Measurements from ENCODE around the gene TBX2. TPM values are rescaled to one million over a fixed set of nuclear protein-coding genes. Genes with fewer than 3 reads are reported as not detected.
"Not testable (repeated sequence)": the region's sequence is repeated elsewhere in the genome, so short reads cannot be mapped to it uniquely, and the experiment has no call there.

TBX2 gene
- total RNA-seq, 4 donors from 2014 or later: 2.2 to 3.1 (median 2.8) TPM

- no peak overlapping the region for H3K27ac ChIP-seq
- TF ChIP-seq EP300 (IDR thresholded peaks at IDR 0.05): no peak
- TF ChIP-seq CTCF (IDR thresholded peaks at IDR 0.05): no peak
- TF ChIP-seq POLR2AphosphoS5 (IDR thresholded peaks at IDR 0.05): no peak
- no peak for TF ChIP-seq POLR2A (IDR thresholded peaks at IDR 0.05)
- H3K4me3 ChIP-seq: no peak overlapping the region
- 85% methylated on average over 2 of the region's 2 CpGs for WGBS
- DNase-seq (ENCODE audit: low spot score in 2 of 2): no peak
- no peaks in the 10 kb centered on the region for H3K9me3 ChIP-seq
- H3K36me3 ChIP-seq: no peaks in the 10 kb centered on the region
- peaks cover 60% of the 10 kb centered on the region for H3K27me3 ChIP-seq
- peaks cover 14% of the 10 kb centered on the region for H3K4me1 ChIP-seq
These were observed 48.4 kb downstream of the TBX2 start for GRCh38 chr17:61448042-61448441.

DNA sequence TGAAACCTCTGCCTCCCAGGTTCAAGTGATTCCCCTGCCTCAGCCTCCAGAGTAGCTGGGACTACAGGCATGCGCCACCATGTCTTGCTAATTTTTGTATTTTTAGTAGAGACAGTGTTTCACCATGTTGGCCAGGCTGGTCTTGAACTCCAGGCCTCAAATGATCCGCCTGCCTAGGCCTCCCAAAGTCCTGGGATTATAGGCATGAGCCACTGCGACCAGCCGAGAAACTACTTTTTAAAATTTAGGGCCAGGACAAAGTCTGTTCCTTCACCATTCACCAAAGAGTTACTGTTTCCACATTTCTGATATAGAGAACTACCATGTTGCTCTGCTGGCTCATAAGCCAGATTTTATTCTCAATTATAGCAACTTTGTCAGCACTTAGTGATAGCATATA is 49.5 kb downstream of the TBX2 start:
- Histone ChIP-seq H3K4me1 (peaks cover 15% of the 10 kb centered on the region), H3K27me3 (peaks cover 59% of the 10 kb centered on the region)
- H3K27ac ChIP-seq; H3K9me3 ChIP-seq; H3K4me3 ChIP-seq; DNase-seq (ENCODE audit: low spot score in 2 of 2); H3K36me3 ChIP-seq: not testable (repeated sequence)
- WGBS: 91% methylated on average over 4 of the region's 4 CpGs

- peaks cover 21% of the 10 kb centered on the region for H3K4me1 ChIP-seq
- TF ChIP-seq EP300 (IDR thresholded peaks at IDR 0.05) (no peak), POLR2A (IDR thresholded peaks at IDR 0.05) (no peak), CTCF (IDR thresholded peaks at IDR 0.05) (no peak), POLR2AphosphoS5 (IDR thresholded peaks at IDR 0.05) (no peak)
- no peaks in the 10 kb centered on the region for H3K9me3 ChIP-seq
- WGBS: 93% methylated on average over 9 of the region's 9 CpGs
- no peak for DNase-seq (ENCODE audit: low spot score in 2 of 2)
- peaks cover 59% of the 10 kb centered on the region for H3K27me3 ChIP-seq
- no peak overlapping the region for H3K27ac ChIP-seq
- no peak overlapping the region for H3K4me3 ChIP-seq
- no peaks in the 10 kb centered on the region for H3K36me3 ChIP-seq
These were observed 50.3 kb downstream of the TBX2 start for GRCh38 chr17:61449707-61450640.

- Histone ChIP-seq H3K36me3 (no peaks in the 10 kb centered on the region), H3K4me3 (peak overlapping the region; percentile 43), H3K4me1 (peaks cover 21% of the 10 kb centered on the region), H3K9me3 (no peaks in the 10 kb centered on the region), H3K27me3 (peaks cover 62% of the 10 kb centered on the region), H3K27ac (no peak overlapping the region)
- peak in 1 of 2 donors; percentile 34 for DNase-seq (ENCODE audit: low spot score in 2 of 2)
- TF ChIP-seq POLR2AphosphoS5 (IDR thresholded peaks at IDR 0.05): no peak
- TF ChIP-seq CTCF (IDR thresholded peaks at IDR 0.05): no peak
- TF ChIP-seq POLR2A (IDR thresholded peaks at IDR 0.05): no peak
- TF ChIP-seq EP300 (IDR thresholded peaks at IDR 0.05): no peak
- WGBS: 85% methylated on average over 19 of the region's 19 CpGs
These were observed 51.2 kb downstream of the TBX2 start for GRCh38 chr17:61450641-61451537.

DNA sequence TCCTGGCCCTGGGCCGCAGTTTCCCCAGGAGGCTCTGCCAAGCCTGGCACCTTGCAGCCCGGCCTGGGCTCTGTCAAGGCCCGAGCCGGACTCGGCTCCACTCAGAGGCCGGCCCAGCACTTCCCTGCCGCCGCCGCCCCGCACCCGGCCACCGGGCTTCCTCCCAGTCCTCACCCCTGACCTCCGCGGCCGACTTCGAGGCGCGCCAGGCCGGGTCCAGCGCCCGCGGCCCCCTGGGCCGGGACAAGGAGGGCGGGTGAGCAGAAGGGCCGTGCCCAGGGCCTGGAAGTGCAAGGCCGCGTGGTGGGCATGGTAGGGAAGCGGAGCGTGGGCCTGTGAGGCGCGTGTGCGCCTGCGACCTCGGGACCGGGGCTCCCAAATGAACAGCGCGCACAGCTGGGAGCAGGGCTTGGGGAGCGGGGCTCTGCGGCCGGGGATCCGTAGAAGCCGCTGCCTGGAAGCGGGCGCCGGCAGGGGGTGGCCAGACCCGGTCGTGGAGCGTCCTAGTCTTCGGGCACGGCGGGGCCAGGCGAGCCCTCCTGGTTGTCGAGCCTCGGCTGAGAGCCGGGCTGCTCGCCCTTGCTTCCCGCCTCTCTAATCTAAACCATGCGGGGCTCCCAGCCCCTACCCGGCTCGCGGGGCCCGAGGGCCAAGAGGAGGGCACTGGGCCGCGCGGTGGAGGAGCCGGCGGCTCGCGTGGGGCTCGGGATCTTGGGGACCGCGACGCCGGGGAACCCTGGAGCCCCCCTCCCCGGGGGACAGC is 52.1 kb downstream of the TBX2 start:
- peaks cover 21% of the 10 kb centered on the region for H3K4me1 ChIP-seq
- 16% methylated on average over 38 of the region's 75 CpGs for WGBS
- DNase-seq (ENCODE audit: low spot score in 2 of 2): no peak
- H3K36me3 ChIP-seq: no peaks in the 10 kb centered on the region
- H3K4me3 ChIP-seq: peak overlapping the region; percentile 43
- no peaks in the 10 kb centered on the region for H3K9me3 ChIP-seq
- H3K27me3 ChIP-seq: peaks cover 70% of the 10 kb centered on the region
- TF ChIP-seq POLR2AphosphoS5 (IDR thresholded peaks at IDR 0.05) (no peak), CTCF (IDR thresholded peaks at IDR 0.05) (no peak), POLR2A (IDR thresholded peaks at IDR 0.05) (no peak), EP300 (IDR thresholded peaks at IDR 0.05) (no peak)
- H3K27ac ChIP-seq: no peak overlapping the region

Measured in suprapubic skin (tissue), 4 donors.